ENCODE results near the gene TMEM18.

DNA sequence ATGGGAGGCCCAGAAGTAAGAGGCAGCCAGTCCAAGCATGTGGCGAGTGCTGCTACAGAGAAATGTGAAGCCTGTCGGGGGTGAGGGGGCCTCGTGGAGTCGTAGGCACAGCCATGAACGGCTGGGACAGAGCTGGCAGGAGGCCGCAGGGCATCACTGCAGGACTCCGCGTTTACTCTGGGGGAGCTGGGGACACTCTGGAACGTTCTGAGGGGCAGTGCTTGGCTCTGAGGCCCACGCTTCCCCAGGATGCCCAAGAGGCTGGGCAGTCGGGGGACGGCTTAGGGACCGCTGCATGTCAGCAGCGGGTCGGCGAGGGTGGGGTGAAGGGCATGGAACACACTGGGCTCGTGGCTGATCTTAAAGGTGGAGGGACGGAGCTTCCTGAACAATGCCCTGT lies 6.6 kb downstream of the TMEM18 start:
- TF ChIP-seq MAZ (CRISPR knock-in tag; conservative IDR thresholded peaks at IDR 0.05 in 1 of 2, IDR thresholded peaks at IDR 0.05 in 1 of 2) (no peak), RNF2 (IDR thresholded peaks at IDR 0.05) (no peak), ELK3 (CRISPR knock-in tag; IDR thresholded peaks at IDR 0.05) (no peak), TCF7 (IDR thresholded peaks at IDR 0.05; ENCODE audit: borderline replicate concordance) (no peak), EGR1 (conservative IDR thresholded peaks at IDR 0.05) (no peak), CTCF (IDR thresholded peaks at IDR 0.05 in 2 of 3, conservative IDR thresholded peaks at IDR 0.05 in 1 of 3; ENCODE audit: insufficient read depth in 2 of 3, low read depth in 1 of 3, low read length in 3 of 3) (no peak)
- TF ChIP-seq, protein P1, sequence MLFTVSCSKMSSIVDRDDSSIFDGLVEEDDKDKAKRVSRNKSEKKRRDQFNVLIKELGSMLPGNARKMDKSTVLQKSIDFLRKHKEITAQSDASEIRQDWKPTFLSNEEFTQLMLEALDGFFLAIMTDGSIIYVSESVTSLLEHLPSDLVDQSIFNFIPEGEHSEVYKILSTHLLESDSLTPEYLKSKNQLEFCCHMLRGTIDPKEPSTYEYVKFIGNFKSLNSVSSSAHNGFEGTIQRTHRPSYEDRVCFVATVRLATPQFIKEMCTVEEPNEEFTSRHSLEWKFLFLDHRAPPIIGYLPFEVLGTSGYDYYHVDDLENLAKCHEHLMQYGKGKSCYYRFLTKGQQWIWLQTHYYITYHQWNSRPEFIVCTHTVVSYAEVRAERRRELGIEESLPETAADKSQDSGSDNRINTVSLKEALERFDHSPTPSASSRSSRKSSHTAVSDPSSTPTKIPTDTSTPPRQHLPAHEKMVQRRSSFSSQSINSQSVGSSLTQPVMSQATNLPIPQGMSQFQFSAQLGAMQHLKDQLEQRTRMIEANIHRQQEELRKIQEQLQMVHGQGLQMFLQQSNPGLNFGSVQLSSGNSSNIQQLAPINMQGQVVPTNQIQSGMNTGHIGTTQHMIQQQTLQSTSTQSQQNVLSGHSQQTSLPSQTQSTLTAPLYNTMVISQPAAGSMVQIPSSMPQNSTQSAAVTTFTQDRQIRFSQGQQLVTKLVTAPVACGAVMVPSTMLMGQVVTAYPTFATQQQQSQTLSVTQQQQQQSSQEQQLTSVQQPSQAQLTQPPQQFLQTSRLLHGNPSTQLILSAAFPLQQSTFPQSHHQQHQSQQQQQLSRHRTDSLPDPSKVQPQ (CRISPR knock-in tag; IDR thresholded peaks at IDR 0.05; ENCODE audit: borderline replicate concordance) = no peak
- TF ChIP-seq, protein P2, sequence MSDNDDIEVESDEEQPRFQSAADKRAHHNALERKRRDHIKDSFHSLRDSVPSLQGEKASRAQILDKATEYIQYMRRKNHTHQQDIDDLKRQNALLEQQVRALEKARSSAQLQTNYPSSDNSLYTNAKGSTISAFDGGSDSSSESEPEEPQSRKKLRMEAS (CRISPR knock-in tag; IDR thresholded peaks at IDR 0.05) = no peak

Data from K562 (cell line).